Neural progenitor cell (in vitro differentiated cells): ENCODE results near the gene LMBR1. TPM values are rescaled to one million over a fixed set of nuclear protein-coding genes. Genes with fewer than 3 reads are reported as not detected.

ENCODE experiments used
- DNase-seq: peaks from one replicate; pipeline ENCODE4 v3.0.0-alpha.2; 2016; ENCODE audit warnings: low spot score
- H2AFZ ChIP-seq: fragments of 200-600 bp; sonication (generic); replicated peaks from 2 replicates; pipeline ENCODE4 v1.6.1; 2016; ENCODE audit warnings: antibody characterized with exemption
- H3F3A ChIP-seq: fragments of 200-600 bp; sonication (generic); 2 replicates; pipeline ENCODE4 v1.6.1; 2016; ENCODE audit warnings: antibody characterized with exemption, low read depth
- H3K27ac ChIP-seq: fragments of 200-600 bp; sonication (generic); 2 replicates; pipeline ENCODE4 v1.5.1; 2016; ENCODE audit warnings: mild to moderate bottlenecking
- H3K27me3 ChIP-seq: fragments of 200-600 bp; sonication (generic); 2 replicates; pipeline ENCODE4 v1.6.1; 2016; ENCODE audit warnings: mild to moderate bottlenecking, moderate library complexity
- H3K36me3 ChIP-seq: fragments of 200-600 bp; sonication (generic); 2 replicates; pipeline ENCODE4 v1.5.1; 2016
- H3K4me1 ChIP-seq: fragments of 200-600 bp; sonication (generic); 2 replicates; pipeline ENCODE4 v1.6.1; 2016; ENCODE audit warnings: mixed run types
- H3K4me2 ChIP-seq: fragments of 200-600 bp; sonication (generic); 2 replicates; pipeline ENCODE4 v1.6.1; 2016
- H3K4me3 ChIP-seq: fragments of 200-600 bp; sonication (generic); 2 replicates; pipeline ENCODE4 v1.5.1; 2016
- H3K79me2 ChIP-seq: fragments of 200-600 bp; sonication (generic); 2 replicates; pipeline ENCODE4 v1.6.1; 2016; ENCODE audit warnings: low read depth
- H3K9ac ChIP-seq: fragments of 200-600 bp; sonication (generic); 2 replicates; pipeline ENCODE4 v1.6.1; 2016
- H3K9me3 ChIP-seq: fragments of 200-600 bp; sonication (generic); 2 replicates; pipeline ENCODE4 v1.5.1; 2016; ENCODE audit warnings: low read depth
- H4K20me1 ChIP-seq: fragments of 200-600 bp; sonication (generic); 2 replicates; pipeline ENCODE4 v1.6.1; 2016; ENCODE audit warnings: low read depth
- H3K27ac Mint-ChIP-seq: 3 replicates; pipeline ENCODE4 v1.8.0; 2021; ENCODE audit warnings: mixed read lengths
- H3K27me3 Mint-ChIP-seq: 2 replicates; pipeline ENCODE4 v1.8.0; 2022; ENCODE audit warnings: low read depth, mild to moderate bottlenecking, inconsistent platforms, moderate library complexity, mixed read lengths; ENCODE audit not compliant: insufficient read depth
- H3K36me3 Mint-ChIP-seq: 3 replicates; pipeline ENCODE4 v1.8.0; 2021; ENCODE audit warnings: mixed read lengths
- H3K4me1 Mint-ChIP-seq: 3 replicates; pipeline ENCODE4 v1.8.0; 2021; ENCODE audit warnings: mixed read lengths
- H3K4me3 Mint-ChIP-seq: 3 replicates; pipeline ENCODE4 v1.8.0; 2021; ENCODE audit warnings: mild to moderate bottlenecking, moderate library complexity, mixed read lengths
- H3K9me3 Mint-ChIP-seq: 3 replicates; pipeline ENCODE4 v1.8.0; 2020; ENCODE audit warnings: mixed read lengths
- EZH2 ChIP-seq: fragments of 200-600 bp; sonication (generic); IDR thresholded peaks from 2 replicates; pipeline ENCODE4 v1.6.1; 2017; ENCODE audit warnings: antibody characterized with exemption, mild to moderate bottlenecking, moderate library complexity
- EZH2phosphoT487 ChIP-seq: fragments of 200-600 bp; sonication (generic); IDR thresholded peaks from 2 replicates; pipeline ENCODE4 v1.6.1; 2017; ENCODE audit warnings: antibody characterized with exemption
- total RNA-seq: library from RNA; depleted of rRNA; stranded (reverse); fragments of >200 nt; gene quantifications from 2 replicates; pipeline ENCODE4 v1.2.3, GENCODE V29; 2015; ENCODE audit warnings: low replicate concordance
- TF ChIP-seq, protein P1 (sequence below): fragments of 200-600 bp; sonication (generic); IDR thresholded peaks from 2 replicates; pipeline ENCODE4 v1.5.1; 2017; ENCODE audit warnings: antibody characterized with exemption, mild to moderate bottlenecking

Gene LMBR1
- total RNA-seq, 1 donor from 2014 or later: 58.1 TPM

DNA sequence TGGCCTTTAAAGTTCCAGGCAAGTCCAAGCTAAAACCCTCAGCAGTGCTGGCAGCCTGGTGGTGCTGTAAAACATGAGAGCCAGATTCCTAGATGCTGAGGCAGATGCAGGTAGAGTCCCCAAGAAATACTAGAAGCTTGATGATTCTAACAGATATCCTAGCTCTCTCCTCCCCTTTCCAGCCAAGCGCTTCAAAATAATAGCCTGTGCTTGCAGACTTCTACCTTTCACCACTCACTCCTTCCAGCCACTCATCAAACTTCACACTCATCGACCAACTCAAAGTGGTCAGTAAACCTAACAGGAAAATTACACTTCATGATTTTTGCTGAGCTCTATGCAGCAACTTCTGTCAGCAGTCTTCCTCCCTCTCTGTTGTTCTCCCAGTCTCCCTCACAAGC is 50.2 kb downstream of the LMBR1 start:
- no peak for TF ChIP-seq EZH2
- Histone ChIP-seq H3K27me3 (no peaks in the 10 kb centered on the region), H2AFZ (no peak overlapping the region), H3K9me3 (no peaks in the 10 kb centered on the region), H4K20me1 (peaks cover 10% of the 10 kb centered on the region), H3K4me2 (peak overlapping the region; percentile 16), H3F3A (no peaks in the 10 kb centered on the region), H3K27ac (no peak overlapping the region), H3K79me2 (peaks cover 51% of the 10 kb centered on the region), H3K4me3 (no peak overlapping the region), H3K9ac (no peak overlapping the region), H3K4me1 (peaks cover 7% of the 10 kb centered on the region), H3K36me3 (no peaks in the 10 kb centered on the region)
- Mint-ChIP-seq H3K27ac (no peak overlapping the region), H3K9me3 (peaks cover under 1% of the 10 kb centered on the region), H3K4me1 (no peaks in the 10 kb centered on the region), H3K4me3 (no peak overlapping the region), H3K36me3 (peaks cover 7% of the 10 kb centered on the region), H3K27me3 (no peaks in the 10 kb centered on the region)
- DNase-seq: no peak

DNA sequence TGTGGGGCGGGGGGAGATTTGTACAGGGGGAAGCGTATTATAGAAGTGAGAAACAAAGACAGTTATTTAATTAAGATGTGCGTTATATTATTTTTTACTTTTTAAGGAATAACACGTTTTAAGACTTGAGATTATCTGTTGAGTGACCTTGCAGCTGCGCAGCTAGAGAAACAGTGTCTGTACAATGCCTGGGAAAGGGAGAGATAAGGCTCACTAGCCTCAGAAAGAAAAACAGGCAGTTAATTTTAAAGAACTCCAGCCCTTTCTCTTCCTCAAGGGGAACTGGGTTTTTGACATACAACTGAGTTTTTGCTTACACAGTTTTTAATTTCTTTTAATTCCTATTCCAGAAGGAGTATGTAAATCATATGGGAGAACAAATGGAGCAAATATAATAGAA is 50.7 kb downstream of the LMBR1 start:
- Histone ChIP-seq H3K4me1 (peaks cover 7% of the 10 kb centered on the region), H3K27ac (no peak overlapping the region), H3K4me2 (no peak overlapping the region), H4K20me1 (peaks cover 10% of the 10 kb centered on the region), H3K36me3 (no peaks in the 10 kb centered on the region), H3K27me3 (no peaks in the 10 kb centered on the region), H2AFZ (no peak overlapping the region), H3K9ac (no peak overlapping the region), H3F3A (no peaks in the 10 kb centered on the region), H3K79me2 (peaks cover 47% of the 10 kb centered on the region), H3K9me3 (no peaks in the 10 kb centered on the region), H3K4me3 (no peak overlapping the region)
- Mint-ChIP-seq H3K9me3 (no peaks in the 10 kb centered on the region), H3K4me3 (no peak overlapping the region), H3K27ac (no peak overlapping the region), H3K36me3 (peaks cover 7% of the 10 kb centered on the region), H3K27me3 (no peaks in the 10 kb centered on the region), H3K4me1 (no peaks in the 10 kb centered on the region)
- no peak for DNase-seq
- no peak for TF ChIP-seq EZH2
- TF ChIP-seq, protein P1, sequence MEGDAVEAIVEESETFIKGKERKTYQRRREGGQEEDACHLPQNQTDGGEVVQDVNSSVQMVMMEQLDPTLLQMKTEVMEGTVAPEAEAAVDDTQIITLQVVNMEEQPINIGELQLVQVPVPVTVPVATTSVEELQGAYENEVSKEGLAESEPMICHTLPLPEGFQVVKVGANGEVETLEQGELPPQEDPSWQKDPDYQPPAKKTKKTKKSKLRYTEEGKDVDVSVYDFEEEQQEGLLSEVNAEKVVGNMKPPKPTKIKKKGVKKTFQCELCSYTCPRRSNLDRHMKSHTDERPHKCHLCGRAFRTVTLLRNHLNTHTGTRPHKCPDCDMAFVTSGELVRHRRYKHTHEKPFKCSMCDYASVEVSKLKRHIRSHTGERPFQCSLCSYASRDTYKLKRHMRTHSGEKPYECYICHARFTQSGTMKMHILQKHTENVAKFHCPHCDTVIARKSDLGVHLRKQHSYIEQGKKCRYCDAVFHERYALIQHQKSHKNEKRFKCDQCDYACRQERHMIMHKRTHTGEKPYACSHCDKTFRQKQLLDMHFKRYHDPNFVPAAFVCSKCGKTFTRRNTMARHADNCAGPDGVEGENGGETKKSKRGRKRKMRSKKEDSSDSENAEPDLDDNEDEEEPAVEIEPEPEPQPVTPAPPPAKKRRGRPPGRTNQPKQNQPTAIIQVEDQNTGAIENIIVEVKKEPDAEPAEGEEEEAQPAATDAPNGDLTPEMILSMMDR: no peak

DNA sequence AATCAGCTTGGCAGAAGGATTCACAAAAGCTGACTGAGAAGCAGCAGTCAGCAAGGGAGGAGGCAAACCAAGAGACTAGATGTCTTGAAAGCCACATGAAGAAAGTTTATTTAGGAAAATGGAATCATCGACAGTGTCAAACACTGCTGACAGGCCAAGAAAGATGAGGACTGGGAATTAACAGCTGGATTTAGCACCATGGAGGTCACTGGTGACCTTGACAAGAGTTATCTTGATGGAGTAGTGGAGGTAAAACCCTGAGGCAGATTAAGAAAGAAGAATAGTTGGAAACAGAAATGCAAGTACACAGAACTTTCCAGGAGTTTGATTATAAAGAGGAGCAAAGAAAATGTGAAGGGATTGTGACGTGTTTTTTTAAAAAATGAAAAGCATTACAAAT is 51.5 kb downstream of the LMBR1 start:
- no peaks in the 10 kb centered on the region for H3F3A ChIP-seq
- no peaks in the 10 kb centered on the region for H3K4me1 Mint-ChIP-seq
- H3K4me3 Mint-ChIP-seq: no peak overlapping the region

DNA sequence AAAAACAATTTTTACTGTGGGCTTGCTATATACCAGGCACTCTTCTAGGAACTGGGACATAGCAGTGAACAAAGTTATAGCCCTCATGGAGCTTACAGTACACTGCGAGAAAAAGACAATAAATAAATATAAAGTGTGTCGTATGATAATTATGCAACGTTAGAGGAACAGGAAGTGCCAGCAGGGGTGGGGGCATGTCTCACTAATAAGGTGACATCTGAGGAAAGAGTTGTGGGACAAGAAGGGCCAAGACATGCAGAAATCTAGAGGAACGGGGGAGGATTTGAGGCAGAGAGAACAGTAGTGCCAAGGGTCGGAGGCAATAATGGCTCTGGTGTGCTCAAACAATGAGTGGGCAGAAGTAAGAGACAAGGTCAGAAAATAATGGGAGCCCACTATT is 52.8 kb downstream of the LMBR1 start:
- peaks cover 26% of the 10 kb centered on the region for H3K79me2 ChIP-seq
- H3K4me3 Mint-ChIP-seq: no peak overlapping the region
- H3K36me3 Mint-ChIP-seq: peaks cover 10% of the 10 kb centered on the region
- no peak overlapping the region for H3K27ac ChIP-seq
- DNase-seq: no peak
- no peaks in the 10 kb centered on the region for H3K27me3 ChIP-seq
- H3K27ac Mint-ChIP-seq: peak overlapping the region; percentile 59
- H3K9me3 ChIP-seq: no peaks in the 10 kb centered on the region
- H3F3A ChIP-seq: no peaks in the 10 kb centered on the region
- TF ChIP-seq EZH2phosphoT487 (no peak), EZH2 (no peak)
- TF ChIP-seq, protein P1: no peak
- no peak overlapping the region for H3K9ac ChIP-seq
- H3K27me3 Mint-ChIP-seq: no peaks in the 10 kb centered on the region
- no peaks in the 10 kb centered on the region for H3K4me1 Mint-ChIP-seq
- H3K36me3 ChIP-seq: no peaks in the 10 kb centered on the region
- H3K9me3 Mint-ChIP-seq: no peaks in the 10 kb centered on the region
- no peak overlapping the region for H2AFZ ChIP-seq
- H4K20me1 ChIP-seq: peaks cover 10% of the 10 kb centered on the region
- no peak overlapping the region for H3K4me3 ChIP-seq
- peaks cover 7% of the 10 kb centered on the region for H3K4me1 ChIP-seq
- H3K4me2 ChIP-seq: no peak overlapping the region

More for the DNA sequence above, 51.5 kb downstream of the LMBR1 start:
- H3K36me3 ChIP-seq: no peaks in the 10 kb centered on the region
- H3K9me3 ChIP-seq: no peaks in the 10 kb centered on the region
- no peaks in the 10 kb centered on the region for H3K9me3 Mint-ChIP-seq
- no peak for DNase-seq
- TF ChIP-seq EZH2phosphoT487 (no peak), EZH2 (no peak)
- TF ChIP-seq, protein P1: no peak
- H3K36me3 Mint-ChIP-seq: peaks cover 7% of the 10 kb centered on the region
- H3K9ac ChIP-seq: no peak overlapping the region
- H3K4me3 ChIP-seq: no peak overlapping the region
- peaks cover 7% of the 10 kb centered on the region for H3K4me1 ChIP-seq
- peaks cover 38% of the 10 kb centered on the region for H3K79me2 ChIP-seq
- peaks cover 10% of the 10 kb centered on the region for H4K20me1 ChIP-seq
- no peaks in the 10 kb centered on the region for H3K27me3 Mint-ChIP-seq
- no peak overlapping the region for H3K4me2 ChIP-seq
- H3K27ac ChIP-seq: no peak overlapping the region
- no peaks in the 10 kb centered on the region for H3K27me3 ChIP-seq
- H2AFZ ChIP-seq: no peak overlapping the region
- no peak overlapping the region for H3K27ac Mint-ChIP-seq
